IPS-NIHi11 (cell line): ENCODE data around the gene TLR7.

Experiments
- DNase-seq: peaks from one replicate; pipeline ENCODE4 v3.0.0; 2012; ENCODE audit warnings: mixed read lengths, low spot score

Gene TLR7

DNA sequence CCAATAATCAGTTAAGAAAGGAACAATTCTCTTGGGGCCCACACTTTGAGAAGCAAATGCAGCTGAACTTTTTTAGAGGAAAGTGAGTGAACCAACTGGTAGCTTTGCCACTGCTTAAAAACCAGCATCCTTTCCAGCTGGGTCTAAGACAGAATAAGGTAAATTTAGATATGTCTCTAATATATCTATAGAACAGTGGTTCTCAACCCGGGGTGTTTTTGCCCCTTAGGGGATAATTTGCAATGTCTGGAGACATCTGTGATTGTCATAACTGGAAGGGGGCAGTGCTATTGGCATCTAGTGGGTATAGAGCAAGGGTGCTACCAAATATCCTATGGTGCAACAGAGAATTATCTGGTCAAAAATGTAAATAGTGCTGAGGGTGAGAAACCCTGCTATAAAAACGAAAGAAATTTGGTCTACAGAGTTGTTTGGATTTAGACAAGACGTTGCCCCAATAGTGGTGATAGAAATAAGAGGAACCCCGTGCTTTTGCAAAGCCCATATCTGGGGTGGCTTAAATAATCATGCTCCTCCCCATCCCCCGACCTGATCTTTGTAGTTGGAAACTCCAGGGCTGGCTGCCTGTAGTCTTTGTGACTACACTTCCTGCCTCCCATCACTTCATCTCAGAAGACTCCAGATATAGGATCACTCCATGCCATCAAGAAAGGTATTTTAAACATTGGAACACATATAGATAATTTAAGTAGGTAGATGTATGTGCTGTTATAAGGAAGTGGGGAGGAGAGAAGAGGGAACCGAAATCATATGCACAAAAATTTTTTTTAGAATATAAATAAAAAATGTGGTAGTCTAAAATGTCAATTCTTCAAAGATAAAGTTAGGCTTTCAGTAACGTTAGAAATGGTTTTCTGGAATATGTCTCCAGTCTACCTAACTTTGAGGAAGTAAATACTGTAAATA is at the start of gene TLR7:
TSS of gene TLR7 (plus strand) at position 622 of the 927 bp plus-strand sequence. CDS start 507 bp downstream, outside the sequence.
- DNase-seq, result no peak

DNA sequence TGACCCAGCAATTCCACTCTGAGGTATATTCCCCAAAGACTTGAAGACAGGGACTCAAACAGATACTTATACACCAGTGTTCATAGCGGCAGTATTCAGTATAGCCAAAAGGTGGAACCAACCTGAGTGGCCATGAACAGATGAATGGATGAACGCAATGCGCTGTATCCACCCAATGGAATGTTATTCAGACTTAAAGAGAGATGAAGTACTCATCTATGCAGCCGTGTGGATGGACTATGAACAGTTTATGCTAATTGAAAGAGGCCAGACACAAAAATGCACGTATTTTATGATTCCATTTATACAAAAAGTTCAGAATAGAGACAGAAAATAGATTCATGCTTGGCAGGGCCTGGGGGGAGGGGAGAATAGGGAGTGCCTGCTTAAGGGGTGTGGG is 49.3 kb upstream of the TLR7 start:
- DNase-seq, result no peak

DNA sequence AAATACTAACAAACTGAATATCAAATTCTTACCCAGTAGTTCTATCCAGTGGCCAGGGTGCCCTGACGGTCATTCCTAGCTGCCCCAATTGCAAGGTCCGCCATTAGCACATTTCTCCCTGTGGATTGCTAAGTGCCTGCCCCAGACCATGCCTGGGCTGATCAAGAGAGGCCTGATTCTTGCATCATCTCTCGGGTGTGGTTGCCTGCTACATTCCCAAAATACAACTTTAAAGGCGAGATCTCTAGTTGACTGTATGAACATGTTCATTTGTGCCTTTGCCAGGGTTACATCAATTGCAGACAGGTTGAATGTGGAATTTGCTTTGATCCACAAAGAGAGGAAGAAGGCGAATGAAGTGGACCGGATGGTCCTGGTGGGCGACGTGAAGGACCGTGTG is 47.6 kb upstream of the TLR7 start:
- DNase-seq, result no peak

DNA sequence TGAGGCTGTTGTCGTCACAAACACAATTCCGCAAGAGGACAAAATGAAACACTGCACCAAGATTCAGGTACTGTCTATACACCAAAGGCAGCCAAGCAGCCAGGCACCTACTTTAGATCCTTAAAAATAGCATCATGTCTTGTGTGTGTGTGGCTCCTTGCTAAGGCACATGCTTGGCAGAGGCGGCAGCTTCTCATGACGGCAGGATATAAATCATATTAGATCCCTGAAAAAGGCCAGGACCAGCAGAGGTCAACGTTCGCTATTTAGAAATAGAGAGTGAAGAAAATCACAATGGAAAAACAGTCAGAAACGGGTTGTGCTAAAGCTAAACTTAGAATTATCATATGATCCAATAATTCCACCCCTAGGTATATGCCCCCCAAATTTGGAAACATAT is 46.1 kb upstream of the TLR7 start:
- no peak for DNase-seq

DNA sequence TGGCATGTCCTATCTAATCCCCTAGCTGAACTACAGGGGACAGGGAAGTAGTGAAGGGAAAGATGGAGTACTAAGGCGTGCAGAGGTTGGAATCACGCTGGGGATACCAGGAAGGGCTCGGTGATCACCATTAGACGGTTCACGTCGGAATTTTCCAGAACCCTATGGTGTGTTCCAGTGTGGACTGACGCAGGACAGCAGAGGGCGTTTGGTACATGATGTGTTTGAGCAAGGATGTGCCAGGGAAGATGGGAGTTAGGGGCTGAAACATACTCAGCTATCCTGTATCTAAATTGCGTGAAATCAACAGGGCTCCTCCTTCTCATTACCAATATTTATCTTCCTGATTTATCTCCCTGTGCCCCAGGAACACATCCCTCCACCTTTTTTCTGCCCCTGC is 41.9 kb upstream of the TLR7 start:
- peak; percentile 4 for DNase-seq

DNA sequence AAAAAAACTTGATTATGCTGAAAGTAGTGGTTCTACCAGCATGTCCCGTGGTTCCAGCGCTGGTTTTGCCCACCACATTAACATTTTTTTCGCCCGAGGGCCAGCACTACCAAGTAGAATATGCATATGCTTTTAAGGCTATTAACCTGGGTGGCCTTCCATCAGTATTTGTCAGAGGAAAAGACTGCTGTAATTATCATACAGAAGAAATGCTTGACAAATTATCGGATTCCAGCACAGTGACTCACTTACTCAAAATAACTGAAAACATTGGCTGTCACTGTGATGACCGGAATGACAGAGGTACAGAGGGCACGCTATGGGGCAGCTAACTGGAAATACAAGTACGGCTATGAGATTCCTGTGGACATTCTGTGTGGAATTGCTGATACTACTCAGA is 41.1 kb upstream of the TLR7 start:
- peak; percentile 5 for DNase-seq

DNA sequence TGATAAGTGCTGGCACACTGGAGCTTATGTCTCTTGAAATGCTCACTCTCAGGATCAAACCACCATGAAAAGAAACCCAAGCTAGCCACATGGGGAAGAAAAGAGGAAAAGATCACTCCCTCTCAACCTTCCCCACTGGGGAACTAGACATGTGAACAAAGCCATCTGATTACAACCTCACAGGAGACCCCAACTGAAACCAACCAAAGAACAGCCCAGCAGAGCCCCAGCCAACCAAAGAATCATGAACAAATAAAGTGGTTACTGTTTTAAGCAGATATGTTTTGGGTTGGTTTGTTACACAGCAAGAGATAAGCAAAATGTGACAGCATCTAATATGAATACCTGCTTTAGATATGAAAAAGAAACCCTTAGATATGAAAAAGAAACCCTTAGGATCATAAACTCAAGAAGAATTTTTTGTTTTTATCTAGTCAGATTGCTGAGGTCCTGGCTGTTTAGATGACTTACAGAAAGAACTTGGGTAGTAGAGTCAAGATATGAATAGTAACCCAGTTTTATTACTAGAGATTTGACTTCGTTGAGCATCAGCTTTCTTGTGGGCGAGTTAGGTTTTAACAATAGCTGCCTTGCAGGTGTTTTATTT is 23.7 kb upstream of the TLR7 start:
- DNase-seq, result no peak

DNA sequence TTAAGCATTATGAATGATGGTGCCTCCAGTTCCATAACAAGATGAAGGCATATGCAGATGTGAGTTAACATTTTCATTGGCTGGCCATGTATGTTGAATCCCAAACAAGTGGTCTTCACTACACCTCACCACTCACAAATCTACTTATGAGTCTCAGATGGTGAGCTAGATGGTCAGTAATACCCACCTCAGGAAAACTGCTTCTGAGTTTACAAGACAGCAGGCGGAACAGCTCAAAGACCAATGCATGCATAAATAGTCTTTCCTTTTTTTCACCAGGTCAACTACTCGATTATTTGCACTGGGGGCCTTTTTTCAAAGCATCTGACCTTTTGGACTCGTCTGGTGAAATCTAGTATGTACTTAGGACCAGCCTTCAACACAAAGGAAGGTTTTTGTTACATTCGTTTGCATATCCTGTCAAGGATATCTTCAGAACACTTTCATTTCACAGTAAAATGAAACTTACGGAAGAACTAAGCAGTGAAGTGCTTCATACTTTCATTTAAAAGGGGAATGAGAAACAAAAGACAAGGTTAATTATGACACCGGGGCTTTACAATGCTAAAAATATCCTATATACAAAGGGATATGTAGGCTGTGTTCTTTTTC is 23.1 kb upstream of the TLR7 start:
- no peak for DNase-seq

DNA sequence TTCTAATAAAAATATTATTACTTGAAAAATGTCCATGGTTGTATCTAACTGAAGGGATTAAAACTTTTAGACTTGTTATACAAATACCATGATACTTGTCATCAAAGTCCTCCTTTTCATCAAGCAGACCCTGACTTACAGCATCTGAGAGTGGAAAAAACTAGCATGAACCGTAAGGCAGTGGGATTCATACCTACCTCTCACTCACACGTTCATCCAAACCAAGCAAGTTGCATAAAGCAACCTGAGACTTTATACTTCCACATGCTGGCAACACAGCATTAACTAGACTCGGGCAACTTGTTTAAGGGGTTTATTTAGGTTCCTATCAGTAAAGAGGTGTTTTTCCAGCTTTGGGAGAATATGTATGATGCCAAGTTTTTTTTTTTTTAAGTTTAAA is 22.6 kb upstream of the TLR7 start:
- no peak for DNase-seq

DNA sequence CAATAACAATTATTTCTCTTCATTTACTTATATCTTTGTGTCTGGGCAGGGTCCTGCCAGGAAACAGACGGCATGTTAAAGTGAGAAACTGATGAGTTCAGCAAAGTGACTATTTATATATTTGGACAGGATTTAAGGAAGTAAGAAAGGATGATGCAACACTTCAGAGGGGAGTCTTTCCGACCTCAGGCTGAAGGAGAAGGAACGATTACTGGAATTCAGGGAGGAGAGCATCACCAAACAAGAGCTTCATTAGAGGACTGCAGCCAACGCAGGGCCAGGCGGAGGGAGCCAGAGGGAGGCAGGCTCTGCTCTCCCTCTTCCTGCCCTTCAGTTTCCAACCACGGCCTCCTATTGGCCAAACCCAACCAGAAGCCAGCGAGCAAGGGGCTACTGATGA is 1.5 kb upstream of the TLR7 start:
- DNase-seq, result no peak

DNA sequence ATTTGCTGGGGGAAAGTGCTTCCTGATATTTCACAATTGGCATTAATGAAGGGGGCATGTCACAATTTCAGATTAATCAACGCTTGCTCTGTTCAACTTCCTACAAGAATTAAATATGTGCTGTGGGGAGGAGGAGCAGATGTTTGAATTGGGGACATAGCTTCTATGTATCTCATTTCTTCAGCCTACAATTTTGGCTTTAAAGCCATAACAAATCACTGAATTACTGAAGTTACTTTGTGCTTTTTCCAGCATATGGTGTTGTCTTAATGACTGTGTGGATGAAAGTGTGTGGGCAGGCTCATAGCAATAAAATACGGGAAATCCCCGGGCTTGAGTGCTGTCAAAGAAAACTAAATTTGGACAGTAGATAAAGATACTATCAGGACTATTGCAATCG is 813 bp downstream of the TLR7 start:
- DNase-seq, result no peak

DNA sequence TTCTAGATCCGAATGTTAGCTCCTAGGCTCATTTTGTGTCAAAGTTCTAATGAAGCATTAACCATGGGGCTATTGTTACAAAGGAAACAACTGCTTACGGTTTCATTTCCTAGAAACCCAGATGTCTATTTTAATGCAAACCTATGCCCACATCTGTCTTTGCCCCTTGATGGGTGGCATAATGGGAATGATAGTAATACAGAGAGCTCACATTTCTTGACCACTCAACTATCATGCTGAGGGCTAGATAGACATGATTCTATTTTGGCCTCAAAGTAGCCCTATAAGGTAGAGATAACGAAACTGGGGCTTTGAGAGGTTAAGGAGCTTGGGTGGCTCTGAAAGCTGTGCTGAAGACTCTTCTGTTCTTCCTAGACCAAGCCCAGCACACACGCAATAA is 1.9 kb downstream of the TLR7 start:
- no peak for DNase-seq

DNA sequence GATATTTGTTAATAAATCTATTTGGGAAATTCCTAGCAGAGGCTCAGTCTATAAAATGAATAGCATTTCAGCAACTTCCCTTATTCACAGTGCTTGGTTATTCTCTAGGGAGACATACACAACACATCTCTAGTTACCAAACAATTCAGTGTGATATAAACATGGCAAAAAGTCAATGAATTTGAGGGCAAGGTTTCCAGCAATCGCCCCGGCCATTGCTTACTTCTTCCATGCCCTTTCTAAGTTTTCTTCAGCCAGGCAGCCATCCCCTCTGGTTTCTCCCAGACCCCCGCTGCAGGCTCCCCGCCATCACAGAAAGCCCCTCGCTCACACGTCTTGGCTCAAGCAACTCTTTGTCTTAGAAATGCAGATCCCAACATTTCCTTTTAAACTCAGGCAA is 4.4 kb downstream of the TLR7 start:
- no peak for DNase-seq

DNA sequence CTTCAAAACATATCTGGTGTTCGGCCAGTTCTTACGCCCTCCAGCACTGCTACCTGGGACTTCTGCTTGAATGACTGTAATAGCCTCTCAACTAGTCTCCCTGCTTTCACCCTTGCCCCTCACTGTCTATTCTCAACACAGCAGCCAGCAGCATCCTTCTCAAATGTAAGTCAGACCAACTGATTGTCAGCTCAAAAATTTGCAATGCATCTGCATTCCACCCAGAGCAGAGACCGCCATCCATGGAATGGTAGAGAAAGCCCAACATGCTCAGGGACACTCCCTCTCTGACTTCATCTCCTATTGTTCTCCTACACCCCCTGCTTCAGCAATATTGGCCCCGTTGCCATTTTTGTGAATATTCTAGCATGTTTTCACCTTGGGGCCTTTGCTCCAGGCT is 5.9 kb downstream of the TLR7 start:
- no peak for DNase-seq

DNA sequence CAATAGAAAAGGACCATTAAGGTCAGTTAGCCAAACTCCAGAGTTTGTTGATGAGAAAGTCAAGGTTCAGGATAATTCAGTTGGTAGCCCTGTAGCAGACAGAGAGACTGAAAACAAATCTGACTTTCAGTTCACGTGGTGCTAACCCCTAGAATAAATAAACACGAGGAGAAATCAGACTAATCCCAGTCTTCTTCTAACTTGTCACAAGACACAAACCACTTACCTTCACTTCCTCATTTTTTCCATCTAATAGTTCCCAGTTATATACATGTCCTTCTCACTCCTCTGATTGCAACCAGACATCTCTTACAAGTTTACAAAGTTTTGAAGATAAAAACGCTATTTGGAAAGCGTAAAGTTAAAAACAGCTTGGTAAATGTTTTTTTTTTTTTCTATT is 7.7 kb downstream of the TLR7 start:
- no peak for DNase-seq

DNA sequence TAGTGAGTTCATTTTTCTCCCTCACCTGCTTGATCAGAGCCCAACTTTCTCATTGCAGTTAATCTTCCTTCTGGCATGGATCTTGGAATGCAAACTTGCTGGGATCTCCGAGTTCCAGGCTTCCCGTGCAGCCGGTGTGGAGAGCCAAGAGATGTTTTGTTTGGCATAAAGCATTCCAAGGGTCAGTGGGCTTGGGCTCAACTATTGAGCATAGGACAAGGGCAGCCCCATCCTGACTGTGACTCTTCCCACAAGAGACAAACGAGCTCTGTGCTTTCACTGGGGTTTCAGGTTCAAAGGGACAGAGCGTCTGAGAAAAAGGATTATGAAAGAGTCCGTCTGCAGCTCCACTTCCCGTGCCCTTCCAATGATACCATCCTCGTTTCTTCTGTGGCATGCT is 10.5 kb downstream of the TLR7 start:
- no peak for DNase-seq

DNA sequence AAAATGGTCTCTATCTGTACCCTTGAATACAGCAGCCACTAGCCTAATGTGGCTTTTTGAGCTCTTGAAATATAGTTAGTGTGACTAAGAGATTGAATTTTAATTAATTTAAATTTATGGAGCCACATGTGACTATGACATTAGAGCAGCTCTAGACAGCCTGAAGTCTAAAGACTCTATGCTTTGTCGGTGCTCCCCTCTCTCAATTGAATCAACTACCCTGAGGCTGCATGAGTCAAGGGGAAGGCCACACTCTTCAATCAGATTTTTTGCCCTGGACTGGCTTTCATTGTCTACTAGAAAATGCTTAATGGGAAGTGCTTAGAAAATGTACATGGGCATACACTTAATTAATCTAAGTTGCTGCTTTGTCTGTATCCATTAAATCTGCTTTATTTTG is 11.7 kb downstream of the TLR7 start:
- no peak for DNase-seq

DNA sequence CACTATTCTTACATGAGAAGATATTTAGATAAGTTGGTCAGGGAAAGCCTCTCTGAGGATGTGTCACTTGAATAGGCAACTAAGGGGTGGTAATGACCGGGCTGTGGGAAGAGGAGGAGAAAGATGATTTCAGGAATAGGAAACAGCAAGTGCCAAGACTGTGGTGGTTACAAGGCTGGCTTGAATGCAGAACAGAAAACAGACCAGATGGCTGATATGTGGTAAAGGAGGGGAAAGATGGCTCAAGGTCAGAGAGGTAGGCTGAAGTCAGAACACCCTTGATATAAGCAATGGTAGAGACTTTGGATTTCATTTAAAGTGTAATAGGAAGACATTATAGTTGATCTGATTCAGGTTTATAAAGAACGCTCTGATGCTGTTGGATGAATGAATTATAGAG is 15.0 kb downstream of the TLR7 start:
- no peak for DNase-seq

DNA sequence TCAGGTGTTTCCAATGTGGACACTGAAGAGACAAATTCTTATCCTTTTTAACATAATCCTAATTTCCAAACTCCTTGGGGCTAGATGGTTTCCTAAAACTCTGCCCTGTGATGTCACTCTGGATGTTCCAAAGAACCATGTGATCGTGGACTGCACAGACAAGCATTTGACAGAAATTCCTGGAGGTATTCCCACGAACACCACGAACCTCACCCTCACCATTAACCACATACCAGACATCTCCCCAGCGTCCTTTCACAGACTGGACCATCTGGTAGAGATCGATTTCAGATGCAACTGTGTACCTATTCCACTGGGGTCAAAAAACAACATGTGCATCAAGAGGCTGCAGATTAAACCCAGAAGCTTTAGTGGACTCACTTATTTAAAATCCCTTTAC is 18.6 kb downstream of the TLR7 start:
- DNase-seq, result no peak

DNA sequence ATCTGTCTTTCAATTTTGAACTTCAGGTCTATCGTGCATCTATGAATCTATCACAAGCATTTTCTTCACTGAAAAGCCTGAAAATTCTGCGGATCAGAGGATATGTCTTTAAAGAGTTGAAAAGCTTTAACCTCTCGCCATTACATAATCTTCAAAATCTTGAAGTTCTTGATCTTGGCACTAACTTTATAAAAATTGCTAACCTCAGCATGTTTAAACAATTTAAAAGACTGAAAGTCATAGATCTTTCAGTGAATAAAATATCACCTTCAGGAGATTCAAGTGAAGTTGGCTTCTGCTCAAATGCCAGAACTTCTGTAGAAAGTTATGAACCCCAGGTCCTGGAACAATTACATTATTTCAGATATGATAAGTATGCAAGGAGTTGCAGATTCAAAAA is 19.7 kb downstream of the TLR7 start:
- no peak for DNase-seq

DNA sequence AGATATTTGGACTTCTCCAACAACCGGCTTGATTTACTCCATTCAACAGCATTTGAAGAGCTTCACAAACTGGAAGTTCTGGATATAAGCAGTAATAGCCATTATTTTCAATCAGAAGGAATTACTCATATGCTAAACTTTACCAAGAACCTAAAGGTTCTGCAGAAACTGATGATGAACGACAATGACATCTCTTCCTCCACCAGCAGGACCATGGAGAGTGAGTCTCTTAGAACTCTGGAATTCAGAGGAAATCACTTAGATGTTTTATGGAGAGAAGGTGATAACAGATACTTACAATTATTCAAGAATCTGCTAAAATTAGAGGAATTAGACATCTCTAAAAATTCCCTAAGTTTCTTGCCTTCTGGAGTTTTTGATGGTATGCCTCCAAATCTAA is 20.3 kb downstream of the TLR7 start:
- no peak for DNase-seq

DNA sequence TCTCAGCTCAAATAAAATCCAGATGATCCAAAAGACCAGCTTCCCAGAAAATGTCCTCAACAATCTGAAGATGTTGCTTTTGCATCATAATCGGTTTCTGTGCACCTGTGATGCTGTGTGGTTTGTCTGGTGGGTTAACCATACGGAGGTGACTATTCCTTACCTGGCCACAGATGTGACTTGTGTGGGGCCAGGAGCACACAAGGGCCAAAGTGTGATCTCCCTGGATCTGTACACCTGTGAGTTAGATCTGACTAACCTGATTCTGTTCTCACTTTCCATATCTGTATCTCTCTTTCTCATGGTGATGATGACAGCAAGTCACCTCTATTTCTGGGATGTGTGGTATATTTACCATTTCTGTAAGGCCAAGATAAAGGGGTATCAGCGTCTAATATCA is 20.9 kb downstream of the TLR7 start:
- no peak for DNase-seq

DNA sequence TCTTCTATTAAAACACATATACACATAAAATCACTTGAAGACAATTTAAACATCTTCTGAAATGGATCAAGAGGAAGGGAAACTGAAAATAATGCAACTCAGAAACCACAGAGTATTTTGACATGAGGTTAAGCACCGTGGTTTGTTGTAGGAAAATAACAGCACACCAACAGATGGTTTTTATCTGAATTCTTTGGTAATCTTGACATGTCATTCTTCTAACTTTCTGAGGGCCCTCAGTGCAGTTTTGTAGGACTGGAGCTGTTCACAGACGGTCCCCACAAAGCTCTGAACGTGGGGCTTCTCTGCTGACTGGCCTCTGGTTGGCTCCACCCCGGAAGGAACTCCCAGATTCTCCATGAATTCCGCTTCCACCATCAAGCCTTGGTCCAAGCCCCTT is 23.6 kb downstream of the TLR7 start:
- no peak for DNase-seq
